Hippocampal formation (tissue), 2 donors: ENCODE results near the gene CCR3.

Source experiments
- DNase-seq, 2 donors: peaks; one replicate each; lab custom pipeline; 2025; lab: John Stamatoyannopoulos, UW

Gene CCR3

DNA sequence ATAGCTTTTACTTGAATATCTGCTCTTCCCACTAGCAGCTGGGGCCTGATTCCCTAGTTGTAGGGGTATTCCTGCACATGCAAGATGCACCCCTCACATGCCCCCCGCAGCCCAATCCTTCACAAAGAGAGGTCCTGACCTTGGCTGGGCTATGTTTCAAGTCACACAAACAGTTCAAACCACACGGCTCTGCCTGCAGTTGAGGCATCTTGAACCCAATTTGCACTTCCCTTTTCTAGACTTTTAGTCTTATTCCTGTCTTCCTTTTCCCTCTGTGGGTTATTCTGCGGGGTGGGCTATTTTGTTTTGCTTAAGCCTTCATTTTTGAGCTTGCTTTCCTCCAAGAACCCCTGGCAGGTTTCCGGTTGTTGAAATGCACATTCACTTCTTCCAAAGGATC, 20.9 kb upstream of the CCR3 start:
- DNase-seq, result no peak

DNA sequence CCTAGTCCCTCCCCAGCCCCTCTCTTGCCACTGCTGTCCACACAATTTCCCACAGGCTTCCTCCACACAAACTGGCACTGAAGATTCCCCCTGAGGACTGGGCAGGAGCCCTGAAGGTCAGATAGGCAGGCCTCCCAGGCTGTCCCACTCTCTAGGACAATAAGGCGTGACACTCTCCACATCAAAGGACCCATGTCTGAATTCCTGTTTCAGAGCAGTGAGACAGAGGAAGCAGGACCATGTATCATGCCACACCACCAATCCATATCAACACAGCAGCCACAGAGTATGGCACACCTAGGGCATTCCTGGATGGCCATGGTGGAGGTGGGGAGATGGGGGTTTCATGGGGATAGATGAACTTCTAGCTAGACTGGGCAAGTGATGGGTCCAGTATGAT, 20.3 kb upstream of the CCR3 start:
- no peak for DNase-seq

DNA sequence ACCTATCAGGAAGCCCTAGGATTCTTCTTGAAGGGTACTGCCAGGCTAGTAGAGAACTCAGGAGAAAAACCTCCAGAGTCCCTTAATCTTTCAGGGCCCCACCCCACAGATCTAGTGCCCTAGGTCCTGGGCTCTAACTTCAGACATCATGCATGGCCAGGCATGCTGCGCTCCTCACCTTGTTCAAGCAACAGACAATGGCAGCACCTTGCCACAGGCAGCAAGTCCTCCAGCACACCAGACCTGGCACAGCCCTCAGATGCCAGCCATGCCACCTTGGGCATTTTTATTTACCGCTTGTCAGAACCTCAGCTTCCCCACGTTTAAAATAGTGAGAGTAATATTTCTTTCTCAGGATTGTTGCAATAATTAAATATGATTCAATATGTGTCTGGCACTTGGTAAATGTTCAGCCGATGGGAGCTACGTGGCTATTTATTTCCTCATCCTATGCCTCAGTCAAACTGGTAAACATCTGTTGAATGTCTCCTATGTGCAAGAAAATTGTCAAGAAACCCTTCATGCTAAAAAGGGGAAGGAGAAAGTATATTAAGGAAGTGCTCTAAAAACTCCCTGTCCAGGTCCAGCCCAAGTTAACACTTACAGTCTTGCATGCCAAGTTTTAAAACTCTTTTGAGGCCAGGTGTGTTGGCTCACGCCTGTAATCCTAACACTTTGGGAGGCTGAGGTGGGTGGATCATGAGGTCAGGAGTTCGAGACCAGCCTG, 19.7 kb upstream of the CCR3 start:
- DNase-seq, result no peak

DNA sequence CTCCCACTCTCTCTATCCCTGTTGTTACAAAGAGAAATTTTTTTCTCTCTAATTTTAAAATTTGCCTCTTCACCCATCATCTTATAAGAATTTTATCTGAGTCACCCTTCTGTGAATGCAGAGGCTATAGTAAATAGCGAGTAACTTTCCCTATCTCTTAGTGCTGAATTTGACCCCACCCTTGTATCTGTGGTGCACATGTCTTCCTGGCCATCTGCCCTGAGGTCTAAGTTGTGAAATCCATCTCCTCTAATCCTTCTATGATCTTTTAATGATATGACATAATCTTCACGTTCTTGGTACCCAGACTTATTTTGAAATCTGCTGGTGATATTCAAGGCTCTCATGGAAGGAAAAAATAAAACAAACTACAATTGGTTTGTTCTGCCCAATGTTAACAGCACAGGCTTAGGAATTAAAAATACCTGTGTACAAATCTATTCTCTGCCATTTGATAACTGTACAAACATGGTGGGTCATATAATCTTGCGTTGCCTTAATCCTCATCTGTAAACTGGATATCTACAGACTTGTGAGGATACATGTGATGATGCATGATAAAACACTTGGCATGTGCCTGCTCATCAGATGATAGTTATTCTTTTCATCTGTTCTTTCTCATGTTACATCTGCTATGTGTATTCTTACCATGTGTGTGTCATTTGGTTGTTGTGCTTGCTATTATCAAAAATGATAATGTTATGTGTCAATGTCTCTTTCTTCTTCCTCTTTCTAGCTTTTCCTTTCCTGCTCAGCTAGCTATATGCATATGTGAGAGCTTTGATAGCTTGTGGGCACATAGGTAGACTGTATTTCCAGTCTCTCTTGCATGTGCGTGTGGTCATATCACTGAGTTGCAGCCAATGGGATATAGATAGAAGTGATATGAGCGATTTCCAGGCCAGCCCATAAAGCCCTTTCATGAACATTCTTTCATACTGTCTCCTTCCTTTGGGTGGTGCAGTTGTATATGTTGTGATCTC, 13.7 kb upstream of the CCR3 start:
- DNase-seq, result no peak

DNA sequence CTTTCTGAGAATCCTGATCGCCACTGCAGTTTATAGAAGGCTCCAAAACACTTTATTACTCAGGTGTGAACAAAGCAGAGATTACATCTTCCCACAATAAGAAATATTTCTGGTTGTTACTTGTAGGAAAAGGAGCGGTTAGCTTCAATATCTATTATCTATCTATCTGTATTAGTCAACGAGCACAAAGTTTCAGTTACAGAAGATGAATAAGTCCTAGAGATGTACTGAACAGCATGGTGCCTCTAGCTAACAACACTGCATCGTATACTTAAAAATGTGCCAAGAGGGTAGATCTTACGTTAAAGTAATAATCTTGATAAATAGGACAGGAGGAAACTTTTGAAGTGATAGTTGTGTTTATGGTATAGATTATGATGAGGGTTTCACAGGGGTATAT, 10.9 kb upstream of the CCR3 start:
- no peak for DNase-seq

DNA sequence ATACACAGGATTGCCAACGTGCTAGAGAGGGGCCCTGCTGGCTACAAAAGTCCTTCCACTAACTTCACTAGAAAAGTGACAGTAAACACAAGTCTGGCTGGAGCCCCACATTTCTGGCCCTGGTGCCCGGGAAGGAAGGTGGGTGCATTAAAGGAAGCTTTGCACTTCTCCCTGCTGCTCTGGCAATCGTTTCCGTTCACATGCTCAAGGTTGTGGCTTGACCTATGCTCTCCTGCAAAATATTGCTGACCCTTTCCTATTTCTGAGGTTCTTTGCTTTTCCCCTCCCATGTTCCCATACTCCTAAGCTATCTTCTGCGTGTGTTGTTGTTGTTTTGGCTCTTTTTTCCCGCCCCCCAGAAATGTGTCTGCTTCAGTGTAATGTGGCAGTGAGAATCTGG, 9.1 kb upstream of the CCR3 start:
- DNase-seq, result no peak

DNA sequence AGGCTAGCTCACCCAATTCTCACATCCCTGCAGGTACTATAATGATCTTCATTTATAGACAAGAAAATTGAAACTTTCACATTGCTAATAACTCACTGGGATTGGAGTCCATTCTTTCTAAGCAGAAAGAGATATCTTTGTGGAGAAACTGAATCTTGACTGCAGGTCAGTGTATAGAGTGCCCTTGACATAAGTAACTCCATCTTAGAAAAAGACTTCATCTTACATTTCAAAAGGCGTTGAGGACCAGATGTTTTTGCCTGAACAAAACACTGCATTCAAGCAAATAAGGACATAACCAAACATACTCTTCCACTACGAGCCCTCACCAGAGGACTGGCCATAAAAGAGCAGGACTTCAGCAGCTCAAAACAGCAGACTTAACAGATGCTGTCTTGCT, 6.8 kb upstream of the CCR3 start:
- DNase-seq, result no peak

DNA sequence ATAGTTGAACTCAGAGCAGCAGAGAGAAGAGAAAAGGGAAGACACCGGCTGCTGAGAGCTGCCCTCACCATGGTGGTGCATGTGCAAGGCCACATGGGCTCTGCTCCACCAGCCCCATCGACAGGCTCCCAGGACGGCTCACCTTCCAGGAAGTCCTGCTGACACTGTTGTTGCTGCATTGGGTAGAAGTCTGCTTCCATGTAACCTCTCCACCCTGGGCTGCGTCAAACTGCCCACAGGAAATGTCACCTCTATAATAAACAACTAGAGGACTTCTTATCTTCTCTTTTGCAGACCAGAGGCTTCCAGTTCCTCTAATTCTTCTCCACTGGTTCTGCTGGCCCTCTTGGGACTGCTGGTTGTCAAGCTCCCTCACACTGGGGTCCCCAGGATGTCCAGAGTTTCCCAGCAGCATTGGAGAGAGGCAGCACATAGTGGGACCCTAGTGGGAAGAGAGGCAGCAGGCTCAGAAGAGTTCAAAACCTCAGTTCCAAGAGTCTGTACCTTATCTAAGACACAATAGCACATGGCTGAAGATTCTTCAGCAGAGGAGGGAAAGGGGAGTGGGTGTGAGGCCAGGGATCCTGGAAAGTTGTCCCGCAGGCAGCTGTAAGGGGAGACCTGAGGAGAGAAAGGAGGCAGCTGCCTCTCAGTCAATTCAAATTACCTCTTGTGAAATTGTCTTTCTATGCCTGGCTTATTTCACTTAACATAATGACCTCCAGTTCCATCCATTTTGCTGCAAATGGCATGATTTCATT, 5.8 kb upstream of the CCR3 start:
- no peak for DNase-seq

DNA sequence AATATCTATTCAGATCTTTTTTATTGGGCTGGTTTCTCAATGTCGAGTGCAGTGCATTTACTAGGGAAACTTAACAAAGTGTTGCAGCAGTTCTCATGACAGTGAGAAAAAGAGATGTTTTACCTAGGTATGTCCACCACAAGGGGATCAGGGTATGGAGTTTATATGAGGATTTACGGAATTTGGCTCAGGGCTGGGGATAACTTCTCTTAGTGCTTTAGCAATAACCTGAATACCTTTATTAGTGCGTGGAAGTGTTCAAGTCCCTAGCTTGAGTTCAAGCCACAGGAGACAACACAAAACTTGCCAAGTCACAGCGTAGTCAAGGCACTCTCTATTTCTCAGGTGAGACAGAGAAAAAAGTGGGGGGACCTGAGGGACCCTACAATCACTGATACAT, 3.9 kb upstream of the CCR3 start:
- no peak for DNase-seq

DNA sequence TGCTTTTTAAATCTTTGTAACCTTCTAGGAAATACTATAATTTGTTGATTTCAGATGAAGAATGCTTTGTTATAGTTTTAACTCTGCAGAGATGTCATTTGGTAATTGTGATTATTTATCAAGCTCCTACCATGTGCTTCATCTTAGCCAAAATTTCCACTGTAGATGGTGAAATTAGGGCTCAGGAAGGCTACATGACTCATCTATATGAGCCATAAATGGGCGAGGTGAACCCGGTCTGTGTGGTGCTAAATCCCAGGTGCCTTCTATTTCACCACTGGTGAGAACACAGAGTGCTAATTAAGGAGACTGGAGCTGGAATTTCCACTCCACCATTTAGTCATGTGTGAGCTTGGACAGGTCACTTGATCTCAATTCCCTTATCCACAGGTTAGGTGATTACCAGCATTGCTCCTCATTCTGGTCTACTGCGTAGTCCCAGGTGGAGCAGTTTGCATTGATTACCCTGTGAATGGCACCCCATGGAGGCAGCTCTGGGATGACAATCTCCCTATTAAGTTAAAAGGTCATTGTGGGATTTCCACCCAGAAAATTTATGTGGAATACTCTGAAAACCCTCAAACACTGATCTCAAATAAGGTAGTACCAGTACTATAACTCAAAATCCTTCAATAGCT, 2.8 kb upstream of the CCR3 start:
- no peak for DNase-seq

DNA sequence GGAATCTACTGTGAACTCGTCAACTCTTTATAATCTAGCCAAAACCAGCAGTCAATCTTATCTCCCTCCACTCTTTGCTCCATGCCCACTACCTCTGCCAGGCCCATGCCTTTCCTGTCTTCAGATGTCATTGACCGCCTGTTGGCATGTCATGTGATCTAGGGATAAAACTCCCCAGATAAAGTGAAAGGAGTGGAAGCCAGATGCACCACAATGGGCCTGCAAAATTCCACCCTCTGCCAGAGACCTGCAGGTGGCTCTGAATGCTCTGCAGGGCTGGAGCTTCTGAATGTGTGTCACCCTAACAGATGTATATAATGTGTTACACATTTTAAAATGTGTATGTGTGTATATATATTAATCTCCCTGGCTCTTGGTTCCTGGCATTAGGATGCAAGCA, 2.3 kb upstream of the CCR3 start:
- no peak for DNase-seq

DNA sequence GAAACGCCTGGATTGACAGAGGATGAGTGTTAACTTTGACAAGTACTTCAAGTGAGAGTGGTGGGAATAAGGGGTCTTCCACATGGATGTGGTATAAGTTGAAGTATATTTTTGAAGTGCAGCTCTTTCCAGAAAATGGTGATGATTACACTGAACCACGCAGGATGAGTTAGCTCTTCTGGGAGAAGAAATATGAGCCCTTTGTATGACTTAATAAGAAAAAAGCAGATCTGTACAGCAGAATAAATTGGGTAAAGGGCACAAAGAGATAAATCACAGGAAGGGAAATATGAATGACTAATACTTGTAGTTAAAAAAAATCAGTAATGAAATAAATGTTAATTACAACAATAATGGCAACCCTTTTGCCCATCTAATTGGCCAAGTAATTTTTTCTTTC, 1.3 kb downstream of the CCR3 start:
- DNase-seq, result no peak

DNA sequence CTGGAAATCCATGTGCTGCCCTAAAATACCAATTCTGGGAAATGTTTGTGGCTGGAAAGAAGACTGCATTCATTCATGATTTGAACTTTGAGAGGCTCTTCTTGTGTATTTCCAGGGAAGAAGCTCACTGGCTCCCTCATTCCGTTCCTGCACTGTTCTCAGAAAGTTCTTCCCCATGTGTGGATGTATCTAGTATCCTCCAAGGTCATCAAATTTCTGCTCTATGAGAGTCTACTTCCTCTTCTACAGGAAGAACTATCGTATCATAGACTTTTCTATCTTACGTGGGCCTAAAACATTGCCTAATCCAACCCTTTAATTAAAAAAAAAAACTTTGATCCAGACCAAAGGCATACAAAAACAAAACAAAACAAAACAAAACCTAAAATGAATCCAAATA, 2.9 kb downstream of the CCR3 start:
- DNase-seq, result no peak

DNA sequence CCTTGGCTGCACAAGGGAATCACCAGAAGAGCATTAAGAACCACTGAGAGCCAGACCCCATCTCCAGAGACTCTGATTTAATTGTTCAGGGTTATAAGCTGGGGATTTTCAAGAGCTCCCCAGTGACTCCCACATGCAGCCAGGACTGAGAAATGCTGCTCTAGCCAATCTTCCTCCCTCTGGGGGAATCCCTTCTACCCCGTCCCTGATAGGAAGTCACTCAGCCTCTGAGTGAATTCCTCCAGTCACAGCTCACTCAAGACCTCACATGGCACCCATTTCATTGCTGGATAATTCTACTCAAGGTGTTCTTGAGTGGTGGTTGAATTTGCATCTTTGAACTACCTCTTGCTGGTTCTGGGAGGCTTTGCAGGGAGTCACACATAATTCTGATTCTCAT, 10.7 kb downstream of the CCR3 start:
- DNase-seq, result no peak

DNA sequence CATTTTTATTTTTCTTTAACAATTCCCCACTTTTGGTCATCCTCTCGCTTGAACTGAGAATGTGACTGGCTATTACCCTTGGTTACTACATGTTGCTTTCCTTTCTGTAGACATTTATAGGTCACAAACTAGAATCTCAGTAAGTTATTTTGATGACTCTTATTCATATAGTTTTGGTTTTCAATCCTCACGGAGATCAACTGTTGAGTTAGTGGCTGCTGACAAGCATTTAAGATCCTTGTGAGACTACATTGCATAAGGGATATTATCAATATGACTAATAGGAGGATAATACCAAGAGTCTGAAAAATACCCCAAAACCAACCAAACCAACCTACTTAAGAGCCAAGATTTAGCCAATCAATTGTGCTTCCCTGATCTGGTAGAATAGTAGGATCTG, 16.3 kb downstream of the CCR3 start:
- DNase-seq, result no peak

DNA sequence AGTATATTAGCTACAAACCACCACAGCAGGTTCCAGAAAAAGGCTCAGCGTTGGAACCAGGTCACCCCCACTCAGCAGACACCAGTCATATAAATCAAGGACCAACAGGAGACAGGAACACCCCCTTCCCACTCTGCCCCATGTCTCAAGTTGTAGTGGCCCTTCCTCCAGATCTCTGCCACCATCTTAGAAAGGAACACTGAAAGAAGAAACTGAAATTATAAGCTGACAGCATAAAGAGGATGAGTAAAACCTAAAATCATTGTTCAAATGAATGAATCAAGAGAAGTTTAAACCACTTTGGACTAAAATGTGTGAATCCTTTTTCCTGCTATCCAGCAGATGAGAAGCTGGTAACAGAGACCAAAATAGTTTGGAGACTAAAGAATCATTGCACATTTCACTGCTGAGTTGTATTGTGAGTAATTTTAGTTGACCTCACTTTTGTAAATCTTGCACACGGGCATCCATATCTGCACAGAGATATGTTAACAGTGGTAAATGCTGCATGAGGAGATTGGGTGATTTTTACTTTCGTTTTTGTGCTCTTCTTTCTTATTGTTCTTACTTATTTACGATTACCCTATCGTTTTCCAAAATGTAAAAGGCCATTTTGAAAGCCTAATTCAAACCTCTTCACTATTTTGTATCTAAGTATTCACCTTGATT, 19.8 kb downstream of the CCR3 start:
- DNase-seq, result no peak

DNA sequence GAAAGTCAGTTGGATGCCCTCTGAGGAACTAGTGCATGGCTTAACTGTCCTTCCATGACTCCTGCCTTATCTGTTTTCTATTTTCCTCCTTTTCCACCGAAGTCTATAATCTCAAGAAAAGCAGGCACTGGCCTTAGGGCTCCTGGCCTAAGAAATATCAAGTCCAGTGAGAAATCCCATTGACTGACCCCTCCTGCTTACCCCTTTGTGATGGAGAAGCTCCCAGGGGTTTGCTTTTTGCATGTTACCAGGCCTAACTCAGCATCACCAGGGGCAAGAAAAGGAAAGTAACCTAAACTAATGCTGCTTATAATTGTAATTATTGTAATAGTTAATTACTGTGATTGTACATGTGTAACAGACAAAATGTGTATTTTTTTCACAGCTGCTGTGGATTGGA, 21.7 kb downstream of the CCR3 start:
- DNase-seq, result no peak

DNA sequence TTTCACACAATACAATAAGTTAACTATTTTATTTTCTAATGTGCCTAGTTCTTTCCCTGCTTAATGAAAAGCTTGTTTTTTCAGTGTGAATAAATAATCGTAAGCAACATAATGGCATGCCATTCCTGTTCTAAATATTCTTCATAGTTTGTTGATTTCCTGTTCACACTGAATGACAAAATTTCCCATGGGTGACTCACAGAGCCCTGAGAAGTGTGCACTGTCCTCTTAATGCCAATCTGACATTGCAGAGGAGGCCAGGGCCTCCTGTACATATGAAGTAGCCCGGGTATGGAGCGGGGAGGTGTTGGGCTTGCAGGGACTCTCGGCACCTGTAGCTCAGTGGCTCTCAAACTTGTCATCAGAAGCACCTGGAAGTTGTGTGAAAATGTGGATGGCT, 24.3 kb downstream of the CCR3 start:
- no peak for DNase-seq

DNA sequence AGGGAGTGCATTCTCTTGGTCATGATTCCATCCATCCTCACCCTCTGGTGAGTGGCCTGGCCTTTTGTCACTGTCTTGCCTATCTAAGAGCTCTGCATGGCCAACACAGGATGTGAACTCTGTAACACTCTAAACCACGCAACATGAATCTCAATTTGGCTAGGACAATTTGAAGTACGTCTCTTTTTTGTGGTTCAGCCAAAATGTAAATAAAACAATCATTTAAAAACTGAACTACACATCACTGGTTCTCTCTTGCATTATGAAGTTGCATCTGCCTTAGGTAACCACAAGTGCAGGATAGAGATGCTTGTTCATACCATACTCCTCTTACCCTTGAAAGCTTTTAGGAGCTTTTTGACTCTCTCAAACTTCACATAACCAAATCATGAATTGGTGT, 27.3 kb downstream of the CCR3 start:
- no peak for DNase-seq

DNA sequence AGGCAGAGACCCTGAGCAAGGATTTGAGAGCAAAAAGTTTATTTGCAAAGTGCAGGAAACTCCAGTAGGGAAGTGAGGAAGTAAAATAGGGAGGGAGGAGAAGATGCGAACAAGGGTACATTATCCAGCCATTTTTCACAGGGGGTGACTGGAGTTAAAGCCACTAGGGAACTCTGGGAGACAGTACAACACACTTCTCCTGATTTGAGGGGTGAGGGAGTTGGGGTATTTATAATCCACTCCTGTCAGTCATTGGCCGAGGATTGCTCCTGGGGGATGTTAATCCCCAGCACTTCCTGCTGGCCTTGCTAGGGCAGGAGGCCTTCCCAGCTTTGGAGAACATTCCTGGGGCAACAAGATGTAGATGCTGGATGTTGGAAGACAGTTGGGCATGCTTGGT, 28.2 kb downstream of the CCR3 start:
- no peak for DNase-seq

DNA sequence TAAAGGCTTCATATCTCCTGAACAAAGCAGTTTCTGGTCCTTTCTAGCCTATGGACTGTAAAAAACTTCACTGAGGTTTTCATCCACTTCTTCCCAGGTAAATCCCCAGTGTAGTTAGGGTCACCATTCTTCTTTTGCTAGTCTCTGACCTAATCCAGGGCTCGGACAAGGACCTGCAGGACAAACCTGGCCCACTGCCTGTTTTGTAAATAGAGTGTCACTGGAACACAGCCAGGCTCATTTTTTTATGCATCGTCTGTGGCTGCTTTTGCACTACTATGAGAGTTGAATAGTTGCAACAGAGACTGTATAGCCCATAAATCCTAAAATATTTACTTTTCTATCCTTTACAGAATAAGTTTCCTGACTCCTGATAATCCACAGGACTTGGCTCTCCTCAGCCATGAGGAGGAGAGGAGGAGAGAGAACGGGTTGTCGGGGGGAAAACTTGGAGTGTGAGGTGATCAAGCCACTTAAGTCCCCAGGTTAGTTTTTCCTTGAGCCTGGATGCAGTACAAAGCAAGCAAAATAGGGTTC, 29.0 kb downstream of the CCR3 start:
- no peak for DNase-seq
